Measurements from ENCODE around the gene SLC9A7.

DNA sequence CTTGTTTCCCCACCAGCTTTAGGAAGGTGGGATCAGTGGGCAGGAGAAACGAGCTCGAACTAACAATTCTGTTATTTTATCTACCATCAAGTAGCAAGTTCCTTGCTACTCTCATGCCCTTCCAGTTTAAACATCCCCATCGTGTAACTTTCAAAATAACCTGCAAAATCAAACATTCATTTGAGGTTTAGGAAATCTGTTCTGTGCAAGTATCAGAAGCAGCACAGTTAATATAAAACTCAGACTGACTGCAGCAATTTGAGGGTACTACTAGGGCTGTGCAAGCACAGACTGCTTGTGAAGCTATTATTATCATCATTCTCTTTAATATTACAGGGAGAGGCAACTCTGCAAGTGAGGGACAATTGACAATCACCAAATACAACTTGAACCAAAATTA lies 137.3 kb downstream of the SLC9A7 start:
- no peak for TF ChIP-seq CTCF (IDR thresholded peaks at IDR 0.05; ENCODE audit: low read depth, low read length, missing input control)
- TF ChIP-seq, protein P1, sequence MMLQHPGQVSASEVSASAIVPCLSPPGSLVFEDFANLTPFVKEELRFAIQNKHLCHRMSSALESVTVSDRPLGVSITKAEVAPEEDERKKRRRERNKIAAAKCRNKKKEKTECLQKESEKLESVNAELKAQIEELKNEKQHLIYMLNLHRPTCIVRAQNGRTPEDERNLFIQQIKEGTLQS (IDR thresholded peaks at IDR 0.05): no peak
